ENCODE data around the gene NALCN.

GRCh38 chr13:101157261-101157660 lies 259.0 kb downstream of the NALCN start:
- TF ChIP-seq EZH2 (IDR thresholded peaks at IDR 0.05; ENCODE audit: low read length, missing control alignments) (no peak), CTCF (conservative IDR thresholded peaks at IDR 0.05 in 1 of 2, IDR thresholded peaks at IDR 0.05 in 1 of 2; ENCODE audit: low read depth in 1 of 2, low read length in 2 of 2) (no peak)

Data from fibroblast of lung (primary cell).